ENCODE results near the gene ZNF619. TPM values are rescaled to one million over a fixed set of nuclear protein-coding genes. Genes with fewer than 3 reads are reported as not detected.

The ZNF619 gene
- total and polyA plus RNA-seq, 2 of the 4 experiments (the other 2 are of a cell fraction), result 2.0 to 4.8 TPM

DNA sequence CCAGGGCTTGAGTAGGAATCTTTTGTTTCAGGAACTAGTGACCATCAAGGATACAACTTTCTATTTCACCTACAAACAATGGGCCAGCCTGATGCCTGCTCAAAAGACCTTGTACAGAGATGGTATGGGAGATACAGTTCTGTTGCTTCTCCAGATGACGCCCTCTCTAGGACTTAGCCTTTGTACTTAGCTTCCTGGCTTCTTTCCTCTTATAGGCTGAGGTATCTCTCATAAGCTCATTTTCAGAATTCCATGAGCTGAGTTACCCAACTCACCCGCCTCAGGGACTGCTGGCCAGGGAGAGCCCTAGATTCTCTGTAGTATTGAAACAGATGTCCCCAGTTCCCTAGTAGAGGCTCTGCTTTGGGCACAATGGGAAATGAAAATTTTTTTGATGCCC lies 20.4 kb downstream of the ZNF619 start:
- in situ Hi-C loops (cut with MboI; ENCODE audit: low sequenced_read_pairs) (no loop called here), intact Hi-C loops (cut with micrococcal nuclease) (no loop called here), dilution Hi-C loops (cut with HindIII; ENCODE audit: low sequenced_read_pairs, unreplicated experiment) (no loop called here)
- H2BK20ac ChIP-seq (ENCODE audit: low read depth, low read length), result no peak overlapping the region
- H2AK9ac ChIP-seq (replicated peaks; ENCODE audit: low read depth, low read length, poor library complexity), result no peak overlapping the region
- no peak overlapping the region for H4K5ac ChIP-seq (ENCODE audit: low read depth, low read length)
- no peak for TF ChIP-seq CHD1 (IDR thresholded peaks at IDR 0.05; ENCODE audit: low read depth, low read length)
- TF ChIP-seq RFX5 (IDR thresholded peaks at IDR 0.05; ENCODE audit: low read depth, low read length), result no peak
- TF ChIP-seq, protein P1, sequence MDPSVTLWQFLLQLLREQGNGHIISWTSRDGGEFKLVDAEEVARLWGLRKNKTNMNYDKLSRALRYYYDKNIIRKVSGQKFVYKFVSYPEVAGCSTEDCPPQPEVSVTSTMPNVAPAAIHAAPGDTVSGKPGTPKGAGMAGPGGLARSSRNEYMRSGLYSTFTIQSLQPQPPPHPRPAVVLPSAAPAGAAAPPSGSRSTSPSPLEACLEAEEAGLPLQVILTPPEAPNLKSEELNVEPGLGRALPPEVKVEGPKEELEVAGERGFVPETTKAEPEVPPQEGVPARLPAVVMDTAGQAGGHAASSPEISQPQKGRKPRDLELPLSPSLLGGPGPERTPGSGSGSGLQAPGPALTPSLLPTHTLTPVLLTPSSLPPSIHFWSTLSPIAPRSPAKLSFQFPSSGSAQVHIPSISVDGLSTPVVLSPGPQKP (IDR thresholded peaks at IDR 0.05; ENCODE audit: borderline replicate concordance, low read depth, low read length), result no peak
- TF ChIP-seq MAZ (IDR thresholded peaks at IDR 0.05; ENCODE audit: borderline replicate concordance, low read depth, low read length), result no peak
- no peak for TF ChIP-seq MXI1 (IDR thresholded peaks at IDR 0.05; ENCODE audit: borderline replicate concordance, low read depth, low read length)
- TF ChIP-seq, protein P2, sequence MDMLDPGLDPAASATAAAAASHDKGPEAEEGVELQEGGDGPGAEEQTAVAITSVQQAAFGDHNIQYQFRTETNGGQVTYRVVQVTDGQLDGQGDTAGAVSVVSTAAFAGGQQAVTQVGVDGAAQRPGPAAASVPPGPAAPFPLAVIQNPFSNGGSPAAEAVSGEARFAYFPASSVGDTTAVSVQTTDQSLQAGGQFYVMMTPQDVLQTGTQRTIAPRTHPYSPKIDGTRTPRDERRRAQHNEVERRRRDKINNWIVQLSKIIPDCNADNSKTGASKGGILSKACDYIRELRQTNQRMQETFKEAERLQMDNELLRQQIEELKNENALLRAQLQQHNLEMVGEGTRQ (IDR thresholded peaks at IDR 0.05; ENCODE audit: low read depth, low read length), result no peak
- TF ChIP-seq MAFK (IDR thresholded peaks at IDR 0.05; ENCODE audit: low read depth, low read length), result no peak
- TF ChIP-seq RAD21 (IDR thresholded peaks at IDR 0.05; ENCODE audit: low read length), result no peak
- TF ChIP-seq BHLHE40 (IDR thresholded peaks at IDR 0.05; ENCODE audit: low read depth, low read length), result no peak
- TF ChIP-seq, protein P3, sequence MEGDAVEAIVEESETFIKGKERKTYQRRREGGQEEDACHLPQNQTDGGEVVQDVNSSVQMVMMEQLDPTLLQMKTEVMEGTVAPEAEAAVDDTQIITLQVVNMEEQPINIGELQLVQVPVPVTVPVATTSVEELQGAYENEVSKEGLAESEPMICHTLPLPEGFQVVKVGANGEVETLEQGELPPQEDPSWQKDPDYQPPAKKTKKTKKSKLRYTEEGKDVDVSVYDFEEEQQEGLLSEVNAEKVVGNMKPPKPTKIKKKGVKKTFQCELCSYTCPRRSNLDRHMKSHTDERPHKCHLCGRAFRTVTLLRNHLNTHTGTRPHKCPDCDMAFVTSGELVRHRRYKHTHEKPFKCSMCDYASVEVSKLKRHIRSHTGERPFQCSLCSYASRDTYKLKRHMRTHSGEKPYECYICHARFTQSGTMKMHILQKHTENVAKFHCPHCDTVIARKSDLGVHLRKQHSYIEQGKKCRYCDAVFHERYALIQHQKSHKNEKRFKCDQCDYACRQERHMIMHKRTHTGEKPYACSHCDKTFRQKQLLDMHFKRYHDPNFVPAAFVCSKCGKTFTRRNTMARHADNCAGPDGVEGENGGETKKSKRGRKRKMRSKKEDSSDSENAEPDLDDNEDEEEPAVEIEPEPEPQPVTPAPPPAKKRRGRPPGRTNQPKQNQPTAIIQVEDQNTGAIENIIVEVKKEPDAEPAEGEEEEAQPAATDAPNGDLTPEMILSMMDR (conservative IDR thresholded peaks at IDR 0.05; ENCODE audit: low read depth, low read length), result no peak
- TF ChIP-seq POLR2A (IDR thresholded peaks at IDR 0.05; ENCODE audit: low read depth, low read length), result no peak
- no peak for TF ChIP-seq SMC3 (IDR thresholded peaks at IDR 0.05; ENCODE audit: low read depth, low read length)
- no peak for TF ChIP-seq CEBPB (IDR thresholded peaks at IDR 0.05; ENCODE audit: low read depth, low read length)
- H3K4me1 ChIP-seq (ENCODE audit: control insufficient read depth, insufficient read depth, low read length), result no peaks in the 10 kb centered on the region
- no peak overlapping the region for H3K4me3 ChIP-seq (ENCODE audit: insufficient read depth, low read depth, low read length)
- DNase-seq (no peak), ATAC-seq (ENCODE audit: low read depth) (no peak)
- no peak overlapping the region for H3K27ac ChIP-seq (ENCODE audit: insufficient read depth, low read length)
- H4K20me1 ChIP-seq (ENCODE audit: insufficient read depth, low read length), result no peaks in the 10 kb centered on the region
- H3K79me1 ChIP-seq (ENCODE audit: low read depth in 1 of 2, low read length in 2 of 2), result no peaks in the 10 kb centered on the region
- H3K23ac ChIP-seq (ENCODE audit: low read depth, low read length), result no peak overlapping the region
- BruUV-seq (replicated peaks), result no TSS peak
- H3K56ac ChIP-seq (ENCODE audit: extremely low read depth, insufficient read depth, low read length), result no peak overlapping the region
- no peak overlapping the region for H4K8ac ChIP-seq (ENCODE audit: low read depth in 2 of 2, low read length in 2 of 2)
- no peak overlapping the region for H3K18ac ChIP-seq (ENCODE audit: low read depth, low read length)
- no peak overlapping the region for H2BK5ac ChIP-seq (ENCODE audit: low read depth, low read length, poor library complexity, severe bottlenecking)
- H3K27me3 ChIP-seq (ENCODE audit: control insufficient read depth, insufficient read depth, low read length), result no peaks in the 10 kb centered on the region
- no peak overlapping the region for H2AK5ac ChIP-seq (ENCODE audit: low read depth, low read length)
- no peak overlapping the region for H4K91ac ChIP-seq (ENCODE audit: insufficient read depth, low read depth, low read length)
- H3K14ac ChIP-seq (replicated peaks; ENCODE audit: low read depth, low read length), result no peak overlapping the region
- no peak overlapping the region for H3K9ac ChIP-seq (ENCODE audit: low read depth, low read length)
- CTCF ChIA-PET, result no interaction called here
- POLR2A ChIA-PET (ENCODE audit: unreplicated experiment), result no interaction called here
- H3K4ac ChIP-seq (ENCODE audit: low read depth, low read length), result no peak overlapping the region
- H3K36me3 ChIP-seq (ENCODE audit: control insufficient read depth, insufficient read depth, low read length), result no peaks in the 10 kb centered on the region
- H3K4me2 ChIP-seq (ENCODE audit: low read depth, low read length), result no peak overlapping the region
- H2BK15ac ChIP-seq (ENCODE audit: low read depth, low read length), result no peak overlapping the region
- no peak overlapping the region for H2BK120ac ChIP-seq (ENCODE audit: low read depth, low read length)
- no CpG with 5 or more reads among the region's 2 CpGs for WGBS, 2 experiments (ENCODE audit: extremely low coverage in 2 of 2, insufficient read length in 1 of 2)
- H3K9me1 ChIP-seq (ENCODE audit: insufficient read depth, low read length), result no peaks in the 10 kb centered on the region
- H2AFZ ChIP-seq (replicated peaks; ENCODE audit: low read length, poor library complexity), result no peak overlapping the region
- no peaks in the 10 kb centered on the region for H3K9me3 ChIP-seq (ENCODE audit: control insufficient read depth, insufficient read depth, low read length)
